Nephron (organoid): ENCODE results near the gene TRPM6.

Source experiments
- H3K27ac Mint-ChIP-seq, 3 experiments: 2 replicates each; pipeline ENCODE4 v1.8.0; 2020; ENCODE audit warnings: mixed read lengths in 3 of 3, mild to moderate bottlenecking in 2 of 3, moderate library complexity in 1 of 3
- H3K27me3 Mint-ChIP-seq: 2 replicates; pipeline ENCODE4 v1.8.0; 2021; ENCODE audit warnings: low read depth, mild to moderate bottlenecking, moderate library complexity, mixed read lengths
- H3K36me3 Mint-ChIP-seq: 2 replicates; pipeline ENCODE4 v1.8.0; 2020; ENCODE audit warnings: low read depth, mixed read lengths
- H3K4me1 Mint-ChIP-seq: 2 replicates; pipeline ENCODE4 v1.8.0; 2020; ENCODE audit warnings: mixed read lengths
- H3K4me3 Mint-ChIP-seq, 3 experiments: 2 replicates each; pipeline ENCODE4 v1.8.0; 2020; ENCODE audit warnings: mild to moderate bottlenecking in 3 of 3, mixed read lengths in 3 of 3, moderate library complexity in 2 of 3
- H3K9me3 Mint-ChIP-seq: 2 replicates; pipeline ENCODE4 v1.8.0; 2020; ENCODE audit warnings: mixed read lengths
- CTCF ChIP-seq, 3 experiments: fragments of 200-600 bp; sonication (generic); IDR thresholded peaks; one replicate each; pipeline ENCODE4 v1.5.0; 2021; ENCODE audit warnings: antibody characterized with exemption in 3 of 3; ENCODE audit not compliant: unreplicated experiment in 3 of 3

The TRPM6 gene

GRCh38 chr9:74683322-74683721, 204.4 kb downstream of the TRPM6 start:
- Mint-ChIP-seq H3K27me3 (peaks cover 36% of the 10 kb centered on the region), H3K4me1 (peaks cover 9% of the 10 kb centered on the region), H3K36me3 (no peaks in the 10 kb centered on the region), H3K9me3 (no peaks in the 10 kb centered on the region), H3K4me3 (no peak overlapping the region), H3K27ac (no peak overlapping the region)
- no peak for TF ChIP-seq CTCF (IDR thresholded peaks at IDR 0.05; ENCODE audit: unreplicated experiment in 3 of 3)

GRCh38 chr9:74681906-74682305, 205.8 kb downstream of the TRPM6 start:
- peaks cover 9% of the 10 kb centered on the region for H3K4me1 Mint-ChIP-seq
- no peaks in the 10 kb centered on the region for H3K9me3 Mint-ChIP-seq
- H3K36me3 Mint-ChIP-seq: no peaks in the 10 kb centered on the region
- no peak overlapping the region for H3K4me3 Mint-ChIP-seq
- TF ChIP-seq CTCF (IDR thresholded peaks at IDR 0.05; ENCODE audit: unreplicated experiment in 3 of 3): no peak
- H3K27me3 Mint-ChIP-seq: peaks cover 38% of the 10 kb centered on the region
- no peak overlapping the region for H3K27ac Mint-ChIP-seq

GRCh38 chr9:74674077-74674476, 213.6 kb downstream of the TRPM6 start:
- Mint-ChIP-seq H3K4me1 (no peaks in the 10 kb centered on the region), H3K9me3 (no peaks in the 10 kb centered on the region), H3K27ac (no peak overlapping the region), H3K27me3 (peaks cover 17% of the 10 kb centered on the region), H3K4me3 (no peak overlapping the region), H3K36me3 (no peaks in the 10 kb centered on the region)
- TF ChIP-seq CTCF (IDR thresholded peaks at IDR 0.05; ENCODE audit: unreplicated experiment in 3 of 3): no peak
